Measurements from ENCODE around the gene FAM169A.
"Not testable (repeated sequence)": the region's sequence is repeated elsewhere in the genome, so short reads cannot be mapped to it uniquely, and the experiment has no call there.

FAM169A gene

GRCh38 chr5:74801197-74801596, 65.0 kb downstream of the FAM169A start:
- TF ChIP-seq, protein P1, sequence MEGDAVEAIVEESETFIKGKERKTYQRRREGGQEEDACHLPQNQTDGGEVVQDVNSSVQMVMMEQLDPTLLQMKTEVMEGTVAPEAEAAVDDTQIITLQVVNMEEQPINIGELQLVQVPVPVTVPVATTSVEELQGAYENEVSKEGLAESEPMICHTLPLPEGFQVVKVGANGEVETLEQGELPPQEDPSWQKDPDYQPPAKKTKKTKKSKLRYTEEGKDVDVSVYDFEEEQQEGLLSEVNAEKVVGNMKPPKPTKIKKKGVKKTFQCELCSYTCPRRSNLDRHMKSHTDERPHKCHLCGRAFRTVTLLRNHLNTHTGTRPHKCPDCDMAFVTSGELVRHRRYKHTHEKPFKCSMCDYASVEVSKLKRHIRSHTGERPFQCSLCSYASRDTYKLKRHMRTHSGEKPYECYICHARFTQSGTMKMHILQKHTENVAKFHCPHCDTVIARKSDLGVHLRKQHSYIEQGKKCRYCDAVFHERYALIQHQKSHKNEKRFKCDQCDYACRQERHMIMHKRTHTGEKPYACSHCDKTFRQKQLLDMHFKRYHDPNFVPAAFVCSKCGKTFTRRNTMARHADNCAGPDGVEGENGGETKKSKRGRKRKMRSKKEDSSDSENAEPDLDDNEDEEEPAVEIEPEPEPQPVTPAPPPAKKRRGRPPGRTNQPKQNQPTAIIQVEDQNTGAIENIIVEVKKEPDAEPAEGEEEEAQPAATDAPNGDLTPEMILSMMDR (IDR thresholded peaks at IDR 0.05; ENCODE audit: low read depth, low read length) = no peak
- in situ Hi-C loops (cut with HindIII; ENCODE audit: low sequenced_read_pairs) = no loop called here
- H3K4me3 ChIP-seq (ENCODE audit: low read depth, low read length) = no peak overlapping the region
- DNase-seq (ENCODE audit: low read depth, low spot score) = no peak

GRCh38 chr5:74798977-74799911, 66.9 kb downstream of the FAM169A start:
- peak; percentile 22 for DNase-seq (ENCODE audit: low read depth, low spot score)
- TF ChIP-seq, protein P1 (IDR thresholded peaks at IDR 0.05; ENCODE audit: low read depth, low read length) = no peak
- in situ Hi-C loops (cut with HindIII; ENCODE audit: low sequenced_read_pairs) = no loop called here
- H3K4me3 ChIP-seq (ENCODE audit: low read depth, low read length) = no peak overlapping the region

- H3K4me3 ChIP-seq (ENCODE audit: low read depth, low read length); in situ Hi-C loops (cut with HindIII; ENCODE audit: low sequenced_read_pairs); DNase-seq (ENCODE audit: low read depth, low spot score): not testable (repeated sequence)
Observed at GRCh38 chr5:74791669-74792068, 74.5 kb downstream of the FAM169A start.

GRCh38 chr5:74787424-74787823, 78.8 kb downstream of the FAM169A start:
- in situ Hi-C loops (cut with HindIII; ENCODE audit: low sequenced_read_pairs) = no loop called here
- TF ChIP-seq, protein P1 (IDR thresholded peaks at IDR 0.05; ENCODE audit: low read depth, low read length) = no peak
- DNase-seq (ENCODE audit: low read depth, low spot score) = no peak
- no peak overlapping the region for H3K4me3 ChIP-seq (ENCODE audit: low read depth, low read length)

DNA sequence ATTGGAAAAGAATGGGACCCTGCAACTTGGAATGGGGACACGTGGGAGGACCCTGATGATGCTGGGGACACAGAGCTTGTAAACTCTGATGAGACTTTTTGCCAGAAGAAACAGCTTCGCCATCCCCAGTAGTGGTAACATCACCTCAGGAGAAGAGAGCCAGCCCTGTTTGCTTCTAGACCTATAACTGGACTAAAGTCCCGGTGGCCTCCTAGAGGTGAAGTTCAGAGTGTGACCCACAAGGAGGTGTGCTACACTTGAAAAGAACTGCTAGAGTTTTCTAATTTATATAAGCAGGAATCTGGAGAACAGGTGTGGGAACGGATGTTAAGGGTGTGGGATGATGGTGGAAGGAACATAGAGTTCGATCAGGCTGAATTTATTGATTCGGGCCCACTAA, 79.3 kb downstream of the FAM169A start:
- no peak overlapping the region for H3K4me3 ChIP-seq (ENCODE audit: low read depth, low read length)
- DNase-seq (ENCODE audit: low read depth, low spot score) = no peak
- in situ Hi-C loops (cut with HindIII; ENCODE audit: low sequenced_read_pairs) = no loop called here
- TF ChIP-seq, protein P1 (IDR thresholded peaks at IDR 0.05; ENCODE audit: low read depth, low read length) = no peak

DNA sequence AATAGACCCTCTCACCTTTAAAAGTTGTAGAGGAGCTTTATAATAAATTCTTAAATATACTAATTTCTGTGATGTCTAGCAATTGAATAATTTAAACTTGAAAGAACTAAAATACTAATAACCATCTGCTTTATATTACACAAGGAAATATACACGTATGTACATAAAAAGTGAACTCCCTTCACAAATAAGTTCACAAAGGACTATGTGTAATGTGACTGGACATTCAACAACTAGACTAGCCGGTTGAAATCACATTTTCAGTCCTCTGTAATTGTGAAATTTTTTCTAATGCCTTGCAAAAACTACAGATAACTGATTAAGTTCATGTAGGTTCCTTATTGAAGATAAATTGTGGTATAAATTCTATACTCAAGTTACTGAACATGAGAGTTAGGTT, 87.6 kb downstream of the FAM169A start:
- TF ChIP-seq, protein P1 (IDR thresholded peaks at IDR 0.05; ENCODE audit: low read depth, low read length) = no peak
- DNase-seq (ENCODE audit: low read depth, low spot score) = no peak
- in situ Hi-C loops (cut with HindIII; ENCODE audit: low sequenced_read_pairs) = no loop called here
- no peak overlapping the region for H3K4me3 ChIP-seq (ENCODE audit: low read depth, low read length)

GRCh38 chr5:74772359-74772758, 93.8 kb downstream of the FAM169A start:
- no peak for DNase-seq (ENCODE audit: low read depth, low spot score)
- no peak overlapping the region for H3K4me3 ChIP-seq (ENCODE audit: low read depth, low read length)
- TF ChIP-seq, protein P1 (IDR thresholded peaks at IDR 0.05; ENCODE audit: low read depth, low read length) = no peak
- in situ Hi-C loops (cut with HindIII; ENCODE audit: low sequenced_read_pairs) = no loop called here
